Dedifferentiated amniotic fluid mesenchymal stem cell (primary cell): Measurements from ENCODE around the gene POLE4.

Experiments
- DNase-seq: peaks from one replicate; pipeline ENCODE4 v3.0.0-alpha.2; 2016; ENCODE audit errors: extremely low spot score

POLE4 gene

DNA sequence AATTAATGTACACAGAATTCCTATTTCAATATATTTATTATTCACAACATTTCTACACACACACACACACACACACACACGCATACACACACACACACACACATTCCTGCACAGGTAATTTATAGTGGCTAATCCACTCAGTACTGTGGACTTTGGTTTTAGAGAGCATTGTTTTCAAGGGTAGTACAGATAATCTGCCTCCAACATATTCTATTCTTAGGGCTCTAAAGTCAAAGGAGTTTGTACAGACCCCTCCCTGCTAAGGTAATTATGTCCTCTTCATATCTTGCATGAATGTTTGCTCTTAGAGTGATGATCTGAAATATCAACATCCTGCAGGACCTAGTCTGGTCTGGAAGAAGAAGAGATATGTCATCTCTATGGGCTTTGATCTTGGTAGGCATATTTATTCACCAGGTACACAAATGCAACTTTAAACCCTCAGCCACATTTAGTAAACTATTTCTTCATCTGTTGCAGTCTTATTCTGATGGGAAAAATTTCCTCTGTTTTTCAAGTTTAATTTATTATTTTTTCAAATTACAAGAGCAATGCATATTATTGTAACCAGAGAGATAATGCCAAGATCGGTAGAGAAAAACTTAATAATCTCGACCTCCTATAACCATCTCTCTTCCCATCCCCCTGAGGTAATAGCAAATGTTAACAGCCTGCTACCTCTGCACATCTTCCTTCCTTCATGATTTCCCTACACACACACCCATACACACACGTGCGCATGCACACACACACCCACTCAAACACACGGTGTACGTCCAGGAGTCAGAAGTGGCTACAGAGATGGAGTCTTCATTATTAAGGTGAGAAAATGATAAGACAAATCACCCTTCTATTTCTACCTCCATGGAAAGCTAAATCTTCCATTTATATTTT lies 18.3 kb upstream of the POLE4 start:
- DNase-seq = no peak

DNA sequence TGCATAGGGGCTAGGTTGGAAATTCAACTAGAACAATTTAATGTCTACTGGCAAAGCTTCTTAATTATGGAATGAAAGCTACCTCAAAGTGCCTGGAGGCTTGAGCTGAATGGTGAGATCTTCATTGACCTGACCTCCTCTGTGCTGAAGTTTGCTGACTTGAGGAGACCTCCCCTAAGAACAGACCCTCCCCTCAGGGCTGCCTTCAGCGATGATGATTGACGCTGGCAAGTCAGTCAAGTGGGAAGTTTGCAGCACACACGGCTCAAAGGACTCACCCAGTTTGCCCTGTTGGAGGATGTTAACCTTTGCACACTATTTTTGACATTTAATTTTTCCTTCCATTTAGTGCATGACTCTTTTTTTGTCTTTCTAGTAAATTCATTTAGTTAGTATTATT lies 17.2 kb upstream of the POLE4 start:
- DNase-seq = no peak

DNA sequence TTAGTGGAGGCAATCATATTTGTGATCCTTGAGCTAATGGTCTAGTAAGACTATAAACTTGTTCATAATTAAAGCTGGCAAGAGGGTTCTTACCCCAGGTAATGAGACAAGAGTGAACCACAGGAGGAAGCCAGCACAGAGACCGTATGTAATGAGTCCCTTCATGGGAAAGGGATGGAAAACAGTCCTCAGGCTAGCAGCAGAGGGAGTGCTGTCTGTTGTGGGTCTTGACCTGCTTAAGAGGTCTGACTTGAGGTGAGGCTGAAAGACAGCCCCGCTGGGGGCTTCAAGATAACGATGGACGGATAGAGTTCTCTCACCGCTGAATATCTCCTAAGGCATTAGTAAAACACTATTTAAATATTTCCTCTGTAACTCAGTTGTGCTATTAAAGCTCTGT lies 16.2 kb upstream of the POLE4 start:
- DNase-seq = no peak

DNA sequence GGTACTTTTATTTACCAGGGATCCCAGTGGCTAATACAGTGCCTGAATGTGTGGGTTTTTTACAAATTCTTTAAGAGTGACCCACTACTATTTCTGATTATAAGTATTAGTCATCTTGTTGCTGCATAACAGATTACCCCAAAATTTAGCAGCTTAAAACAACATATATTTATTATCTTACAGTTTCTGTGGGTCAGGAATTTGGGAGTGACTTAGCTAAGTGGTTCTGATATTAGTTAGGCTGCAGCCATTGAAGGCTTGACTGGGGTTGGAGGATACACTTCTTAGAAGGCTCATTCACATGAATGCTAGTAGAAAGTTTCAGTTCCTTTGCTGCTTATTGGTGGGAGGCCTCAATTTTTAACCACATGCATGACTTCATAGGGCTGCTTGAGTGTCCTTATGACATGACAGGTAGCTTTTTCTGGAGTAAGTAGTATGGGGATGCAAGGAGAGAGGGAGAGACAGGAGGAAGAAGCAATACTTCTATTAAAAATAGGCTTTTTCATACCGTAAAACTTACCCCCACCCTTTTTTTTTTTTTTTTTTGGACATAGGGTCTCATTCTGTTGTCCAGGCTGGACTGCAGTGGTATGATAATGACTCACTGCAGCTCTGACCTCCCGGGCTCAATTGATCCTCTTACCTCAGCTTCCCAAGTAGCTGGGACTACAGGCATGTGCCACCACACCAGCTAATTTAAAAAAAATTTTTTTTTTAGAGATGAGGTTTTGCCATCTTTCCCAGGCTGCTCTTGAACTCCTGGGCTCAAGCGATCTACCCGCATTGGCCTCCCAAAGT lies 13.3 kb upstream of the POLE4 start:
- DNase-seq = no peak

DNA sequence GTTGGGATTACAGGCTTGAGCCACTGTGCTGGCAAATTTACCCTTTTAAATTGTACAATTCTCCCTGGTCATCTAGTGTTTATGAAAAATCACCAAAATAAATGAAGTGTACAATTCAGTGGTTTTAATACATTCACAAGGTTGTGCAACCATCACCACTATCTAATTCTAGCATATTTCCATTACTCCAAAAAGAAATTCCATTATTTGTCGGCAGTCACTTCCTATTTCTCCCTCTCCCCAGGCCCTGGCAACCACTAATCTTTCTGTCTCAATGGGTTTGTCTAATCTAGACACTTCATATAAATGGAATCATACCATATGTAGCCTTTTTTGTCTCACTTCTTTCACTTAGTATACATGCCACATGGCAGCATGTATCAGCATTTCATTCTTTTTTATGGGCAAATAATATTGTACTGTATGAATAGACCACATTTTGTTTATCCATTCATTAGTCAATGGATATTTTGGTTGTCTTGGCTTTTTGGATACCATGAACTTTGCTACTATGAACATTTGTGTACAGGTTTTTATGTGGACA lies 12.6 kb upstream of the POLE4 start:
- no peak for DNase-seq

DNA sequence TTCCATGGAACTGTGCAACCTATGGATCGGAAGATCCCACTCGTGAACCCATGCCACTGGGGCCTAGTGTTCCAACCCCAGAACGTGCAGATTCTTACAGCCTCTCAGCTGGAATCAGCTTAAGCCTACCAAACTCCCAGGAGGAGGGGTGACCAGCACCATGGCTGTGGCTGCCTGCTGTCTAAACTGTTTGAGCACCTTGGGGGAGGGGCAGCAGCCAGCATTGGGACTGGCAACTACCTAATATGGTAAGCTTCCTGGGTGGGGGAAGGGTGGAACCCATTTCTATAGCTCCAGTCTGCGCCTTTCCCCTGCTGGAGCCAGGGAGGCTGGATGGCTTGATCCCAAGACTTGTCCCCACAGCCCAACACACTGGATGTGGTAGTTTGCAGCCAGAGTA lies 10.7 kb upstream of the POLE4 start:
- no peak for DNase-seq

DNA sequence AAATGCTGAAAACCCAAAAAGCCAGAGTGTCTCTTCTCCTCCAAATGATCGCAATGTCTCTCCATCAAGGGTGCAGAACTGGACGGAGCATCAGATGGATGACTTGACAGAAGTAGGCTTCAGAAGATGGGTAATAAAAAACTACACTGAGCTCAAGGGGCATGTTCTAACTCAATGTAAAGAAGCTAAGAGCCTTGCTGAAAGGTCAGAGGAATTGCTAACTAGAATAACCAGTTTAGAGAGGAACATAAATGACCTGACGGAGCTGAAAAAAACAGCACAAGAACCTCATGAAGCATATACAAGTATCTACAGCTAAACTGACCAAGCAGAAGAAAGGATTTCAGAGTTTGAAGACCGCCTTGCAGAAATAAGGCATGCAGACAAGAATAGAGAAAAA lies 9.7 kb upstream of the POLE4 start:
- DNase-seq = no peak

DNA sequence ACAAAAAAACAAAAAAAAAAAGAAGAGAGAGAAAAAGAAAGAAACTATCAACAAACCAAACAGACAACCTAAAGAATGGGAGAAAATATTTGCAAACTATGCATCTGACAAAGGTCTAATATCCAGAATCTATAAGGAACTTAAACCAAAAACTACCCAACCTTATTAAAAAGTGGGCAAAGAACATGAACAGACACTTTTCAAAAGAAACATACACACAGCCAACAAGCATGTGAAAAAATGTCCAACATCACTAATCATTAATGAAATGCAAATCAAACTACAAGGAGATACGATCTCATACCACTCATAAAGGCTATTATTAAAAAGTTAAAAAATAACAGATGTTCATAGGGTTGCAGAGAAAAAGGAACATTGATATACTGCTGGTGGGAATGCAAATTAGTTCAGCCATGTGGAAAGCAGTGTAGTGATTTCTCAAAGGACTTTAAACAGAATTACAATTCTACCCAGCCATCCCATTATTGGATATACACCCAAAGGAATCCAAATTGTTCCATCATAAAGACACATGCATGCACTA lies 7.2 kb upstream of the POLE4 start:
- no peak for DNase-seq

DNA sequence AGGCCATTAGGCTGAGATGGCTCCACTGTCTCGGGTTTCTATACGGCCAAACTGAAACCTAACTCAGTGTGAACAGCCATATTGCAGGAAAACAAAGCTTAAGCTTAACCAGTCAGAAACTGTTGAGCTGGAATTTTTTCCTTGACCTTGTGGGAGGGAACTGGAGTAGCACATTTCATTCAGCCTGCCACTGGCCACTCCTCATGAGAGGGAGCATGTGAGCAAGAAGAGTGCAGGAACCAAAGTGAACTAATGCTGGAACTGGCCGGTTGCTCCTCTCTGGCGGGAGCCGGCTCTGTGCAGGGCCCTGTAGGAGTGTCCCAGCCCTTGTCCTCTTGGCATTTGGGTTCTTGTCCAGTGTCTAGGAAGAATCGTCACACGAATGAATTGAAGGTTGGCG lies 5.9 kb upstream of the POLE4 start:
- no peak for DNase-seq

DNA sequence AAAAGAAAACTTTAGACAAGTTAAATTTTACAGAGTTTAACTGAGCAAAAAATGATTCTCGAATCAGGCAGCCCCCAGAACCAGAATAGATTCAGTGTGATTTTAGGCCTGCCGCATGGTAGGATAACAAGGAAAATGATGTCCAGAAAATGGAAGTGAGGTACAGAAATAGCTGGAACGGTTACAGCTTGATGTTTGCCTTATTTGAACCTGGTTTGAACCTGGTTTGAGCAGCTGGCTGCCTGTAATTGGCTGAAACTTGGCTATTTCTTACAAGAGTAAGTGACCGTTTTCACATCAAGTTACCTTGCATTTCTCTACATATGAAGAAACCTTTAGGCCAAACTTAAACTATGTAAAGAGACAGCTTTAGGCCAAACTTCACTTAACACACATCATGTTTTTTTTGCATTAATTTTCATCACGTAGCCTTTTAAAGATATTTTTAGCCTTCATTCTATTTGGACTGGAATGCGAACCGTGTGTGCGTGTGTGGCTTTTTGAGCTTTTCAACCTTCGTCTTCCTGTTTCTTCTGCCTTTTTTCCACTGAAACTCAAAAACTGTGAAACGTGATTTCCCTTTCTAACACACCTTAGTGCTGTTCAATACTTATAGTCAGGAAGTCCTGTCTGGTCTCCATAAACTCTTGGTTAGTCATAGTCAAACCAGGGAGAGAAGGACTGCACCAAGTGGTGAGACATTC lies 4.5 kb upstream of the POLE4 start:
- DNase-seq = no peak

DNA sequence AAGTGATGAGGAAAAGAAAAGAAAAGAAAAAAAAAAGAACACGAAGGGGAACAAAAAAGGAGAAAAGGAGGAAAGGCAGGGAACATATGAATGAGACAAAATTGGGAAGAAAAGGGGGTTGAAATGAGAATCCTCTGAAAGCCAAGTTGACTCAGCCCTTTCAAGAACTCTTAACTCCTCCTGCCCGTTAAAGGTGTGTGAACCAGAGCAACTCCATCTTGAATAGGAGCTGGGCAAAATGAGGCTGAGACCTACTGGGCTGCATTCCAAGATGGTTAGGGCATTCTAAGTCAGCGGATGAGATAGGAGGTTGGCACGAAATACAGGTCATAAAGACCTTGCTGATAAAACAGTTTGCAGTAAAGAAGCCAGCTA lies 4.0 kb upstream of the POLE4 start:
- no peak for DNase-seq

DNA sequence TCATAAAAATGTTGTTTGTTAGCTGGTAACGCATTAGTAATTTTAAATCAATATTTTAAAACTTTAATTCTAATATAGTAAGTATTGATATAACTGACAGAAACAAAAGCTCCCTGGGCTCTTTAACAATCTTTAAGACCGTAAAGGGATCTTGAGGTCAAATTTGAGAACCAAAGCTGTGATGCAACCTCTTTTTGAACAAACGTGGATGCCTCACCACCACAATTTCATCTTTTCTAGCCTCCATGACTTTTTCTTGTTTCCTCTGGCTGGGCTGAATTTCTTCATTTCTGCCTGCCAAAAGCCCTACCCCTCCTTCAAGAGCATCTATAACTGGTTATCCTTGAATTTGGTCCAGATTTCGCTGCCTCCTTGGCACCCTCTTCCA lies 563 bp upstream of the POLE4 start:
- no peak for DNase-seq

DNA sequence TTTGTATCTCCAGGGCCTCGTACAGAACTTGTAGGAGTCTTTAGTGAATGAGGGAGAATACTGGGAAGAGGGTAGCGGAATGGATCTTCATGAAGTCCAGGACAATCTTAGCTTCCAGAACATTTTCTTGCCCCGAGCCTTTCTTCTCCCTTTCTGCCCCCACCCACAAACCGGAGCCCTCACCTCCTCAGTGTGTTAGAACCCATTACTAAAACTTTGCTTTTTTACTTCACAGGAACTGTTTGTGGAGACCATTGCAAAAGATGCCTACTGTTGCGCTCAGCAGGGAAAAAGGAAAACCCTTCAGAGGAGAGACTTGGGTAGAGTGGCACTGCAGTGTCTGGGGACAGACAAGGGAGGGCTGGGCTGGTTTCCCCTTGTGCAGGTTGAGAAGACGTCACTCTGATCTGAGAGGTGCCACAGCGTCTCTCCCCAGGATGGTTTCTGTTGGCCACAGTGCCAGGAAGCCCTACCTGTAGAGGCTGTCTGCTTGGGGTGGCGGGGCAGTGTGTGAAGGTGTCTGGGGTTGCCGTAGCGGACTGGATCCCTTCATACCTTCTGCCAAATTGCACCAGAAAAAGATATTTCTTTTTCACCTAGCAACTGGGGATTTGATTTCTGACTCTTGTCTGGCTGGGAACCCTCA lies 786 bp downstream of the POLE4 start:
- no peak for DNase-seq

DNA sequence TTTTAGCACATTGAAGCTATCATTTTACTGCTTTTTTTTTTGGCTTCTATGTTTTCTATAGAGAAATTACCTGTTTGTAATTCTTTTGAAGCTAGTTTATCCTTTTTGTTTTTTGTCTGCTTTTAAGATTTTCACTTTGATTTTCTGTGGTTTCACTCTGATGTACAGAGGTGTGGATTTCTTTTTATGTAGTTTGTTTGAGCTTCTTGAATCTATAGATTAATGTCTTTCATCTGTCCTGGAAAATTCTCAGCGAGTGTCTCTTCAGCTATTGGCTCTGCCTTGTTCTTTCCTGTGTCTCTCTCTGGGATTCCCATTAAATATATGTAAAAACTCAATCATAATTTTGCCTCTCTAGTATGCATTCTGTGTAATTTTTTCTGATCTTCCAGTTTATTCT lies 8.4 kb downstream of the POLE4 start:
- no peak for DNase-seq

DNA sequence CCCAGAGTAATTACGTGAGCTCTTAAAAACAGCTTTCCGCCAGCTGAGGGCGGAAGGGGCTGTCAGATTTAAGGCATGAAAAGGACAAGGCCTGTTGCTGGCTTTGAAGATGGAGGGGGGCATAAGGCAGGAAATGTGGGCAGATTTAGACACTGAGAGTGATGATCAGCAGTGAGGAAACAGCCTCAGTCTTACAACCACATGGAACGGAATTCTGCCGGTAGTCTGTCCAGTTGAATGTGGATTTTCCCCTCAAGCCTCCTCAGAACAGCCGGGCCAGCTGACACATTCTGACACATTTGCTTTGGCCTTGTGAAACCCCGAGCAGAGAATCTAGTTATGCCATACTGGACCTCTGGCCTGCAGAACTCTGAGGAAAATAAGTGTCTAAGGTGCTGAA lies 16.6 kb downstream of the POLE4 start:
- no peak for DNase-seq

DNA sequence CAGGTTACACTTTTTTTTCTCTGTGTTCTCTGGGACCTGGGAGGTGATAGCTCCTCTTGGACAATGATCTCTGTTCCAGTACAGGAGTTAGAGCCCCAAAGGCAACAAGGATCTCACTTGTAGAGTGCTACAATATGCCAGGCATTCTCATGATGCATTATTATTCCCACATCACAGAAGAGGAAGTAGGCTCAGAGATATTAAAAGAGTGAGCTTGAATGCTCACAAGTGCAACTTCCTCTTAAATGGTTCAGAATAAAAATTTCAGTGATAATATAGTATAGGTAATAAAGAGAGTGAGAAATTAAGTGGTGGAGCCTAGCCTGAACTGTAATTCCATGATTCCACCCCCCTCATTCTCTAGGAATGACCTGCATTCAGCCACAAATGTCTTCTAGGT lies 21.4 kb downstream of the POLE4 start:
- no peak for DNase-seq

DNA sequence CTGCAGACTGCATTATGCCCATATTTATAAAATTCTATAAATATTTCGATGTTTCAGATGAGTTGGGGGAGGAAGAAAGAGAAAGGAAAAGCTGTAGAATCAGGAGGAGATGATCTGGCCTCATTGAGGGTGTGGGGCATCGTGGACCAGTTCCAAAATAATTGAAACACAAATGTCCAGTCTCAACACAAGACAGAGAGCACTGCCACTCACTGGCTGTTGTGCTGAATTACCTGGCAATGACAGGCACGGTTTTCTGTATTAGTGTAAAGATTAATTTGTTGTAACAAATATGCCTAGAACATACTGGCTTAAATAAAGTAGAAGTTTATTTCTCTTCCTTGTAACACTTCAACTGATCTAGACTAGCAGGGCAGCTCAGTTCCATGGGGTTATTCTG lies 24.1 kb downstream of the POLE4 start:
- DNase-seq = no peak

DNA sequence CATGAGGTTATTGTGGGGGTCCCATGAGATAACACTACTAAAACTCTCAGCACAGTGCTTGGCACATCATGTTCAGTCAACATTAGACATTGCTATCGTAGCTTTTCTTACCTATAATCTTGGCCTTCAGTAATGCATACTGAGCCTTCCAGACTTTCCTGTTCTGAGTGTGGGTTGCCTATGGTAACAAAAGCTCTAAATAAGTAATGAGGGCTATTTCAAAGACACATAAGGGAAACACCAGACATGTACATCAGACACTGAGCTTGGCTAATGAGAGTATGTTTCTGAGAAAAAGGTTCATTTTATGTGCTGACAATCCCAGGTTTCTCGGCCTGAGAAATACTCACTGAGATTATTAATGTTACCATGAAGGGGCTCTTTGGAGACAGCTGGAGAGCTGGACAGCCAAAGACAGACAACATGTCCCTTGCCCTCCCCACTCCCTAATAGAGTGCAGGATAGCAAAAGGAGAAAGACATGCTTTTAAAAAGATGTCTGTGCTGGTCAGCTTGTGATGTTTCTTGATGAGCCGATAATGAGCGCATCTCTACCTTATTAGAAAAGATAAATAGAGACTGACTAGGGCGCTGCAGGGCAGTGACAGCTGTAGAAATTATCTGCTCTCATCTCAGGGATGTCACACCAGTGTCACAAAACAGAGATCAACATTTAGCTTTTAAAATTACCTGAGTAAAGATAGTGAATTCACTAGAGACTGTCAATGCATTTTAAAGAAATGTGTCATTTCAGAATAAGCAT lies 25.4 kb downstream of the POLE4 start:
- DNase-seq = no peak

DNA sequence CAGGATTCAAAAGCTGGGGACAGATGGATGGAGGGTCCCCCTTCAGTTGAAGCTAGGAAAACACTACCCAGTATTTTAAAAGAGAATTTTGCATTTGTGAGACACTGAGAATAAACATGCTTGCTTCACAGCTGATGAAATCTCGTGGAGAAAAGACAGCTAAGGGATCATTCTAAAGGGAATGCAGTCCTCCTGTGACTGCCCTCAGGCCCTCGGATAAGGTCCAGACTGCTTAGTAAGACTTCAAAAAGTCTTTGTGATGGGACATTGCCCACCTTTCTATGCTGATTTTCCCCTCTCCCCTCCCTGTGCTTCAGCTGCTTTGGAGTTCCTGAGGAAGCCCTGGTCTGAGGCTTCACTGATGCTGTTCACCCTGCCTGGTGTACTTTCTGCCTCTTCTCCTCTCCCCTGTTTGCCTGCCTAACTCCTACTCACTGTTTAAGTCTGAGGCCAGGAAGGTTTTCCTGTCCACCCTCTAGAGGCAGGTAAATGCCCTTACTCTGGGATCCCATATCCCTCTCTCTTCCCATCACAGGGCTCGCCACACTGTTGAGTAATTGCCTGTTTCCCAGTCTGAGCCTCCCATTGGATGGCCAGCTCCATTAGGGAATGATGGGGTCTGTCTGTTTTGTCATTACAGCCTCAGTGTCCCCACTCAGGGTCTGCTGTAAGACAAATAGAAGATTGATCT lies 26.6 kb downstream of the POLE4 start:
- DNase-seq = no peak

DNA sequence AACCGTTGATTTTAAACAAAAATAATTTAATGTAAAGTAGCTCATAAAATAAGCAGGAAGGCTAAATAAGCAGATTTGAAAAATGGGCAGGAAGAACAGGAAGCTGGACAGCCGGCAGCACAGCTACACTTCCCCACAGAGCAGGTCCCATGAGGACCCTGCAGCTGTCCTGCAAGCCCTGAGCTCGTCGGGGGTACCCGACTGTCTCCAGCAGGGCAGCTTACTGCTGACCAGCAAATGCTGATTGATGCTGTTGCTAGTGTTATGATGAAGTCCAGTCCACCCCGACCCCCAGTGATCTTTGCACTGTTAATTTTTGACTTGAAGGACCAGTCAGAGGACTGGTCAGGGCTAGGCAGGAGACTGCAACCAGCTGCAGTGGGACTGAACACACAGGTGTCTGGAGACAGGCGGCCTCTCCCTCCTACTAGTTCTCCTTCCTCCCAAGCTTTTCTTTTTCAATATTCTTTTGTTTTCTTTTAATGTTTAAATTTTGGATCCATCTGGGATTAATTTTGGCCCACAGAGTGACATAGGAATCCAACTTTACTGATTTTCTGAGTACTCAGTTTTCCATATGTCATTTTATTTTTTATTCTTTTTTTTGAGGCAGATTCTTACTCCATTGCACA lies 27.7 kb downstream of the POLE4 start:
- no peak for DNase-seq
